Peyer's patch (tissue), 4 donors: Measurements from ENCODE around the gene FBXL16.

Source experiments
- POLR2A ChIP-seq, 2 donors: fragments of 450-650 bp; IDR thresholded peaks; one replicate each; pipeline ENCODE4 v1.5.1; 2017; ENCODE audit warnings: antibody characterized with exemption in 2 of 2, mild to moderate bottlenecking in 2 of 2, moderate library complexity in 2 of 2
- TF ChIP-seq, protein P1 (sequence below), 6 experiments: fragments of 450-650 bp in 4 of 6; fragments of 200-600 bp in 2 of 6; sonication (generic) in 1 of 6; IDR thresholded peaks; one replicate each; pipeline ENCODE4 v1.5.1; 2017 to 2019; ENCODE audit warnings: antibody characterized with exemption in 6 of 6, mild to moderate bottlenecking in 3 of 6, moderate library complexity in 1 of 6

GRCh38 chr16:740764-741505, 35.3 kb upstream of the FBXL16 start, which contains the start of gene CIAO3:
- TF ChIP-seq, protein P1, sequence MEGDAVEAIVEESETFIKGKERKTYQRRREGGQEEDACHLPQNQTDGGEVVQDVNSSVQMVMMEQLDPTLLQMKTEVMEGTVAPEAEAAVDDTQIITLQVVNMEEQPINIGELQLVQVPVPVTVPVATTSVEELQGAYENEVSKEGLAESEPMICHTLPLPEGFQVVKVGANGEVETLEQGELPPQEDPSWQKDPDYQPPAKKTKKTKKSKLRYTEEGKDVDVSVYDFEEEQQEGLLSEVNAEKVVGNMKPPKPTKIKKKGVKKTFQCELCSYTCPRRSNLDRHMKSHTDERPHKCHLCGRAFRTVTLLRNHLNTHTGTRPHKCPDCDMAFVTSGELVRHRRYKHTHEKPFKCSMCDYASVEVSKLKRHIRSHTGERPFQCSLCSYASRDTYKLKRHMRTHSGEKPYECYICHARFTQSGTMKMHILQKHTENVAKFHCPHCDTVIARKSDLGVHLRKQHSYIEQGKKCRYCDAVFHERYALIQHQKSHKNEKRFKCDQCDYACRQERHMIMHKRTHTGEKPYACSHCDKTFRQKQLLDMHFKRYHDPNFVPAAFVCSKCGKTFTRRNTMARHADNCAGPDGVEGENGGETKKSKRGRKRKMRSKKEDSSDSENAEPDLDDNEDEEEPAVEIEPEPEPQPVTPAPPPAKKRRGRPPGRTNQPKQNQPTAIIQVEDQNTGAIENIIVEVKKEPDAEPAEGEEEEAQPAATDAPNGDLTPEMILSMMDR (IDR thresholded peaks at IDR 0.05), result peak; percentile 95 to 99 (median 96)
- TF ChIP-seq POLR2A (IDR thresholded peaks at IDR 0.05), result peak; percentile 51 to 67
